NCI-H2029 treated with DMSO at 0.1 percent for 48 hours (cell line): ENCODE results near the gene KLF9.

ENCODE experiments used
- DNase-seq: peaks from one replicate; lab custom pipeline; 2025; lab: John Stamatoyannopoulos, UW

KLF9 gene

GRCh38 chr9:70367305-70367930, 47.0 kb downstream of the KLF9 start:
- no peak for DNase-seq

- DNase-seq: no peak
Observed at GRCh38 chr9:70363760-70364159, 50.7 kb downstream of the KLF9 start.

- no peak for DNase-seq
Observed at GRCh38 chr9:70362952-70363351, 51.5 kb downstream of the KLF9 start.

- DNase-seq: no peak
Observed at GRCh38 chr9:70355801-70356200, 58.7 kb downstream of the KLF9 start.

- no peak for DNase-seq
Observed at GRCh38 chr9:70352802-70353201, 61.7 kb downstream of the KLF9 start.

GRCh38 chr9:70352356-70352755, 62.1 kb downstream of the KLF9 start:
- DNase-seq: no peak

GRCh38 chr9:70347046-70347445, 67.4 kb downstream of the KLF9 start:
- no peak for DNase-seq

GRCh38 chr9:70340572-70340971, 73.9 kb downstream of the KLF9 start:
- no peak for DNase-seq
